Panc1 (cell line): ENCODE results near the gene CCDC112. TPM values are rescaled to one million over a fixed set of nuclear protein-coding genes. Genes with fewer than 3 reads are reported as not detected.

Experiments
- ATAC-seq: fragments of 200-7000 bp; cut with Tn5 transposase; 2 replicates; pipeline ENCODE4 v1.9.1; 2020; ENCODE audit warnings: mild to moderate bottlenecking, moderate library complexity
- BruUV-seq: library from RNA; stranded (reverse); fragments of 400-500 nt; replicated peaks from 2 replicates; lab custom pipeline; 2021; lab: Mats Ljungman, UMichigan
- CTCF ChIA-PET: fragments of 300-600 bp; sonication (Branson Sonifier 250); formaldehyde crosslinking; loops from one replicate; lab custom pipeline; 2022; ENCODE audit warnings: antibody characterized with exemption; lab: Charles Lee
- POLR2A ChIA-PET: fragments of 300-600 bp; sonication (Branson Sonifier 250); formaldehyde crosslinking; loops from one replicate; lab custom pipeline; 2022; ENCODE audit warnings: antibody characterized with exemption; lab: Charles Lee
- DNase-seq: peaks from one replicate; pipeline ENCODE4 v3.0.0-alpha.2; 2010; ENCODE audit warnings: low read depth, low spot score
- H3K27ac ChIP-seq: 2 replicates; pipeline ENCODE4 v1.5.1; 2011; ENCODE audit warnings: mild to moderate bottlenecking, low read length, inconsistent platforms
- H3K27me3 ChIP-seq: fragments of 200-500 bp; sonication (Bioruptor generic); 2 replicates; pipeline ENCODE4 v1.6.0; 2014; ENCODE audit warnings: low read length, inconsistent platforms; ENCODE audit not compliant: control insufficient read depth, insufficient read depth
- H3K36me3 ChIP-seq: fragments of 200-500 bp; sonication (Bioruptor generic); 2 replicates; pipeline ENCODE4 v1.5.1; 2014; ENCODE audit warnings: inconsistent platforms, mild to moderate bottlenecking, low read length, moderate library complexity; ENCODE audit not compliant: control insufficient read depth, insufficient read depth
- H3K4me1 ChIP-seq: 2 replicates; pipeline ENCODE4 v1.5.1; 2011; ENCODE audit warnings: inconsistent platforms, mild to moderate bottlenecking, low read length, moderate library complexity; ENCODE audit not compliant: control insufficient read depth, insufficient read depth
- H3K4me3 ChIP-seq, 2 experiments: 2 replicates each; pipeline ENCODE4 v1.5.1; 2011 to 2012; ENCODE audit warnings: low read depth in 2 of 2, low read length in 2 of 2, mild to moderate bottlenecking in 2 of 2, inconsistent platforms in 1 of 2, moderate library complexity in 1 of 2
- H3K9me3 ChIP-seq: fragments of 200-500 bp; sonication (Bioruptor generic); 2 replicates; pipeline ENCODE4 v1.5.1; 2014; ENCODE audit warnings: low read depth, mild to moderate bottlenecking, inconsistent platforms, low read length, moderate library complexity; ENCODE audit not compliant: control insufficient read depth, insufficient read depth
- CTCF ChIP-seq: fragments of 450-650 bp; IDR thresholded peaks from 2 replicates; pipeline ENCODE4 v1.5.1; 2017; ENCODE audit warnings: mild to moderate bottlenecking
- POLR2AphosphoS5 ChIP-seq: IDR thresholded peaks from 2 replicates; pipeline ENCODE4 v1.6.1; 2012; ENCODE audit warnings: mild to moderate bottlenecking, low read depth, low read length, moderate library complexity
- REST ChIP-seq, 2 experiments: IDR thresholded peaks; 2 replicates each; pipeline ENCODE4 v1.6.1; 2011 to 2012; ENCODE audit warnings: low read depth in 2 of 2, control low read depth in 1 of 2, low read length in 1 of 2, mild to moderate bottlenecking in 1 of 2, moderate library complexity in 1 of 2; ENCODE audit not compliant: insufficient read depth in 1 of 2
- SIN3A ChIP-seq: IDR thresholded peaks from 2 replicates; pipeline ENCODE4 v1.6.1; 2012; ENCODE audit warnings: low read depth, mild to moderate bottlenecking, low read length, moderate library complexity, borderline replicate concordance; ENCODE audit not compliant: insufficient read depth
- TCF7L2 ChIP-seq: IDR thresholded peaks from 2 replicates; pipeline ENCODE4 v1.6.1; 2011; ENCODE audit warnings: mild to moderate bottlenecking, low read depth, low read length, inconsistent platforms
- in situ Hi-C: cut with HindIII; loops from 2 replicates; pipeline ENCODE4 v1.10.0; 2016; ENCODE audit warnings: low sequenced_read_pairs, low pct_unique_long_range_greater_than_20kb
- intact Hi-C: fragments of 100-400 bp; cut with micrococcal nuclease; formaldehyde crosslinking; loops from one replicate; pipeline ENCODE4 v1.10.0; 2022; ENCODE audit not compliant: unreplicated experiment
- total RNA-seq: library from RNA; stranded (reverse); gene quantifications from one replicate; pipeline ENCODE4 v1.2.1, GENCODE V29; 2021; ENCODE audit not compliant: unreplicated experiment

CCDC112 gene
- total RNA-seq, 1 experiment from 2014 or later, result 5.6 TPM

- Histone ChIP-seq H3K36me3 (no peaks in the 10 kb centered on the region), H3K9me3 (no peaks in the 10 kb centered on the region), H3K27ac (no peak overlapping the region), H3K4me1 (no peaks in the 10 kb centered on the region), H3K27me3 (peaks cover 4% of the 10 kb centered on the region), H3K4me3 (no peak overlapping the region)
- intact Hi-C loops, result loop anchor here (1.0 kb wide), 1 partner anchor 277 kb away; no protein-coding TSS in a partner anchor
- TF ChIP-seq SIN3A (no peak), REST (IDR thresholded peaks at IDR 0.05; ENCODE audit: insufficient read depth in 1 of 2, low read depth in 2 of 2, low read length in 1 of 2) (no peak), CTCF (no peak), POLR2AphosphoS5 (no peak), TCF7L2 (no peak)
- BruUV-seq, result no TSS peak
- CTCF ChIA-PET, result interaction anchor here (1.1 to 2.0 kb wide), 2 partner anchors 266 to 308 kb away, joined by 3 to 28 read pairs; no protein-coding TSS in a partner anchor
- no peak for DNase-seq
- POLR2A ChIA-PET, result interaction anchor here (0.6 kb wide), 1 partner anchor 825 kb away, joined by 3 read pairs; no protein-coding TSS in a partner anchor
- in situ Hi-C loops, result no loop called here
- ATAC-seq, result no peak
Measured at GRCh38 chr5:115308815-115309214, 12.4 kb upstream of the CCDC112 start.

GRCh38 chr5:115306011-115306536 is 9.6 kb upstream of the CCDC112 start:
- ATAC-seq, result no peak
- no peak overlapping the region for H3K27ac ChIP-seq
- CTCF ChIA-PET, result no interaction called here
- no TSS peak for BruUV-seq
- no peak overlapping the region for H3K4me3 ChIP-seq
- TF ChIP-seq TCF7L2, result no peak
- TF ChIP-seq POLR2AphosphoS5, result no peak
- no peak for TF ChIP-seq SIN3A
- TF ChIP-seq CTCF, result no peak
- TF ChIP-seq REST (IDR thresholded peaks at IDR 0.05; ENCODE audit: insufficient read depth in 1 of 2, low read depth in 2 of 2, low read length in 1 of 2), result no peak
- H3K9me3 ChIP-seq, result no peaks in the 10 kb centered on the region
- H3K36me3 ChIP-seq, result no peaks in the 10 kb centered on the region
- POLR2A ChIA-PET, result no interaction called here
- no peaks in the 10 kb centered on the region for H3K4me1 ChIP-seq
- in situ Hi-C loops (no loop called here), intact Hi-C loops (no loop called here)
- no peak for DNase-seq
- H3K27me3 ChIP-seq, result peaks cover 9% of the 10 kb centered on the region
